ENCODE data around the gene PNPT1. TPM values are rescaled to one million over a fixed set of nuclear protein-coding genes. Genes with fewer than 3 reads are reported as not detected.

The PNPT1 gene
- total and polyA plus RNA-seq, 9 of the 15 experiments (the other 6 are each of a cell fraction or from before 2014, with no cell fraction given): 46.5 to 104 (median 62.7) TPM

GRCh38 chr2:55618275-55619055, 75.2 kb downstream of the PNPT1 start (continued):
- no peak for TF ChIP-seq REST (IDR thresholded peaks at IDR 0.05; ENCODE audit: borderline replicate concordance)
- no peak for TF ChIP-seq REST (CRISPR knock-in tag; IDR thresholded peaks at IDR 0.05; ENCODE audit: low read depth)
- peak; percentile 10; the same call in 1 of the 2 replicates for TF ChIP-seq ATF7 (IDR thresholded peaks at IDR 0.05)
- TF ChIP-seq CLOCK (CRISPR knock-in tag; IDR thresholded peaks at IDR 0.05; ENCODE audit: borderline replicate concordance): no peak
- TF ChIP-seq ZNF699 (CRISPR knock-in tag; IDR thresholded peaks at IDR 0.05; ENCODE audit: insufficient replicate concordance): no peak
- TF ChIP-seq ZNF644 (tag; IDR thresholded peaks at IDR 0.05; ENCODE audit: low read depth): no peak
- TF ChIP-seq ARID2 (IDR thresholded peaks at IDR 0.05): 0 out of 2 replicates have a peak, but pooled peaks have one; percentile 5
- TF ChIP-seq RBFOX2 (IDR thresholded peaks at IDR 0.05; ENCODE audit: low read depth, low read length): no peak
- peak in 2 of 3 experiments; percentile 70 to 83 for TF ChIP-seq YY1 (IDR thresholded peaks at IDR 0.05; ENCODE audit: borderline replicate concordance in 1 of 3, control insufficient read depth in 1 of 3, extremely low read depth in 1 of 3, insufficient read depth in 3 of 3, insufficient read length in 1 of 3, insufficient replicate concordance in 2 of 3, low read depth in 1 of 3, low read length in 2 of 3)
- no peak for TF ChIP-seq NFYB (IDR thresholded peaks at IDR 0.05; ENCODE audit: extremely low read depth, insufficient read length)
- peak; percentile 9; the same call in 1 of the 2 replicates for TF ChIP-seq ZNF766 (CRISPR knock-in tag; conservative IDR thresholded peaks at IDR 0.05)
- TF ChIP-seq TAL1 (IDR thresholded peaks at IDR 0.05): no peak
- TF ChIP-seq NR2C2 (CRISPR knock-in tag; IDR thresholded peaks at IDR 0.05): peak; percentile 54; the same call in 1 of the 2 replicates
- peak; percentile 67 for TF ChIP-seq NR2C2 (tag; IDR thresholded peaks at IDR 0.05)
- no peak for TF ChIP-seq NR2F6 (CRISPR knock-in tag; IDR thresholded peaks at IDR 0.05)
- TF ChIP-seq SMARCA4 (IDR thresholded peaks at IDR 0.05): peak; percentile 26; the same call in 1 of the 2 replicates
- no peak for TF ChIP-seq HNRNPK (IDR thresholded peaks at IDR 0.05; ENCODE audit: low read depth, low read length, poor library complexity, severe bottlenecking)

Data from K562 (cell line).